Sigmoid colon (tissue), 7 donors: Measurements from ENCODE around the gene LARP1. TPM values are rescaled to one million over a fixed set of nuclear protein-coding genes. Genes with fewer than 3 reads are reported as not detected.
"Not testable (repeated sequence)": the region's sequence is repeated elsewhere in the genome, so short reads cannot be mapped to it uniquely, and the experiment has no call there.

ENCODE experiments used
- DNase-seq: peaks from one replicate; pipeline ENCODE4 v3.0.0-alpha.2; 2019
- H3K27ac ChIP-seq, 4 donors: fragments of 200-600 bp; sonication (generic); one replicate each; pipeline ENCODE4 v1.5.1; 2016 to 2019; ENCODE audit warnings: mild to moderate bottlenecking in 1 of 4
- H3K27me3 ChIP-seq, 3 donors: fragments of 200-600 bp; sonication (generic); one replicate each; pipeline ENCODE4 v1.5.1; 2019; ENCODE audit warnings: mild to moderate bottlenecking in 1 of 3
- H3K36me3 ChIP-seq, 4 donors: fragments of 200-600 bp; sonication (generic); one replicate each; pipeline ENCODE4 v1.5.1; 2016 to 2019
- H3K4me1 ChIP-seq, 4 donors: fragments of 200-600 bp; sonication (generic); one replicate each; pipeline ENCODE4 v1.5.1; 2017 to 2019
- H3K4me3 ChIP-seq, 4 donors: fragments of 200-600 bp; sonication (generic); one replicate each; pipeline ENCODE4 v1.5.1; 2017 to 2019; ENCODE audit warnings: mild to moderate bottlenecking in 2 of 4, moderate library complexity in 1 of 4
- H3K9me3 ChIP-seq, 4 donors: fragments of 200-600 bp in 3 of 4; sonication (generic) in 3 of 4; one replicate each; pipeline versions ENCODE4 v1.5.1 to v1.6.1; 2013 to 2019
- EP300 ChIP-seq, 4 donors: sonication (generic); formaldehyde crosslinking; IDR thresholded peaks; one replicate each; pipeline ENCODE4 v1.6.1; 2017; ENCODE audit warnings: antibody characterized with exemption in 4 of 4
- POLR2A ChIP-seq, 2 donors: fragments of 450-650 bp; IDR thresholded peaks; one replicate each; pipeline ENCODE4 v1.6.1; 2016; ENCODE audit warnings: antibody characterized with exemption in 2 of 2, mild to moderate bottlenecking in 2 of 2, moderate library complexity in 2 of 2
- POLR2AphosphoS5 ChIP-seq, 4 donors: sonication (generic); formaldehyde crosslinking; IDR thresholded peaks; one replicate each; pipeline ENCODE4 v1.6.1; 2017; ENCODE audit warnings: antibody characterized with exemption in 4 of 4
- WGBS, 2 donors: extraction: QIAGEN DNeasy Blood & Tissue Kit; methylation state at CpG; one replicate each; pipeline ENCODE4 v1.1.7; 2013; 5-methylcytosine and 5-hydroxymethylcytosine counted together
- intact Hi-C: fragments of 100-400 bp; cut with DNase I; formaldehyde crosslinking; loops from one replicate; pipeline ENCODE4 v1.15.1; 2023
- polyA plus RNA-seq, 3 donors: library from polyadenylated mRNA; stranded (reverse); fragments of 200-250 nt; gene quantifications; one replicate each; pipeline ENCODE4 v1.2.3, GENCODE V29; 2013
- total RNA-seq, 4 donors: library from RNA; depleted of rRNA; stranded (reverse); fragments of >200 nt; gene quantifications; one replicate each; pipeline ENCODE4 v1.1.0, GENCODE V29; 2016
- TF ChIP-seq, protein P1 (sequence below), 4 experiments: fragments of 450-650 bp in 3 of 4; fragments of 200-600 bp in 1 of 4; IDR thresholded peaks; one replicate each; pipeline ENCODE4 v1.5.1; 2016 to 2019; ENCODE audit warnings: antibody characterized with exemption in 4 of 4, mild to moderate bottlenecking in 3 of 4, moderate library complexity in 2 of 4
- donor health status: healthy with polysubstance abuse.
- donor health status: Bipolar disorder and iron deficiency.
- donor health status: healthy.

Gene LARP1
- total and polyA plus RNA-seq, 7 donors, result 10.2 to 97.8 (median 49.0) TPM

GRCh38 chr5:154819546-154819945, 64.4 kb downstream of the LARP1 start:
- H3K9me3 ChIP-seq, result no peaks in the 10 kb centered on the region
- peaks cover 0 to 10% (median 7%) of the 10 kb centered on the region in 4 donors for H3K4me1 ChIP-seq
- no peaks in the 10 kb centered on the region for H3K27me3 ChIP-seq
- peak overlapping the region in 2 of 4 donors; percentile 44 to 48 for H3K27ac ChIP-seq
- H3K36me3 ChIP-seq, result peaks cover 22 to 96% (median 59%) of the 10 kb centered on the region in 4 donors
- TF ChIP-seq EP300 (IDR thresholded peaks at IDR 0.05) (no peak), POLR2AphosphoS5 (IDR thresholded peaks at IDR 0.05) (no peak), POLR2A (IDR thresholded peaks at IDR 0.05) (no peak)
- TF ChIP-seq, protein P1, sequence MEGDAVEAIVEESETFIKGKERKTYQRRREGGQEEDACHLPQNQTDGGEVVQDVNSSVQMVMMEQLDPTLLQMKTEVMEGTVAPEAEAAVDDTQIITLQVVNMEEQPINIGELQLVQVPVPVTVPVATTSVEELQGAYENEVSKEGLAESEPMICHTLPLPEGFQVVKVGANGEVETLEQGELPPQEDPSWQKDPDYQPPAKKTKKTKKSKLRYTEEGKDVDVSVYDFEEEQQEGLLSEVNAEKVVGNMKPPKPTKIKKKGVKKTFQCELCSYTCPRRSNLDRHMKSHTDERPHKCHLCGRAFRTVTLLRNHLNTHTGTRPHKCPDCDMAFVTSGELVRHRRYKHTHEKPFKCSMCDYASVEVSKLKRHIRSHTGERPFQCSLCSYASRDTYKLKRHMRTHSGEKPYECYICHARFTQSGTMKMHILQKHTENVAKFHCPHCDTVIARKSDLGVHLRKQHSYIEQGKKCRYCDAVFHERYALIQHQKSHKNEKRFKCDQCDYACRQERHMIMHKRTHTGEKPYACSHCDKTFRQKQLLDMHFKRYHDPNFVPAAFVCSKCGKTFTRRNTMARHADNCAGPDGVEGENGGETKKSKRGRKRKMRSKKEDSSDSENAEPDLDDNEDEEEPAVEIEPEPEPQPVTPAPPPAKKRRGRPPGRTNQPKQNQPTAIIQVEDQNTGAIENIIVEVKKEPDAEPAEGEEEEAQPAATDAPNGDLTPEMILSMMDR (IDR thresholded peaks at IDR 0.05), result no peak
- no peak overlapping the region for H3K4me3 ChIP-seq
- intact Hi-C loops, result no loop called here
- WGBS, 2 donors, result 85% methylated on average over 7 of the region's 7 CpGs
- no peak for DNase-seq

DNA sequence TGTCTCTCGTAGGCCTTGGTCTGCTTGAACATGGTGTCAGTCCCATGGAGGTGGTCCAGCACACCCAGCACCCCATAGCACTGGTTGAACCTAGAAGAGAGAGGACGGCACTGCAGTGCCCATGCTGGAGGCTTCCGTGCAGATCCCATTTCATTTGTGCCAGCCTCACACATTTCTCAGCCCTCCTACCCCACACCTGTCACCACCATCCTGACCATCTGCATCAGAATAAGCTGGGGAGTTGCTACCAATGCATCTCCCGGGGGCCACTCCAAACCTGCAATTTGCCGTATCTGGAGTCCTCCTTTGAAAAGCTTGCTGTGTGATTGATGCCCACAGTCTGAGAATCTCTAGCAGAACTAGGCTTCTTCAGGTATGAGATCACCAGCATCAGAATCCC, 65.2 kb downstream of the LARP1 start:
- 95 to 98% methylated on average over 5 of the region's 5 CpGs for WGBS, 2 donors
- TF ChIP-seq POLR2AphosphoS5 (IDR thresholded peaks at IDR 0.05) (no peak), POLR2A (IDR thresholded peaks at IDR 0.05) (no peak), EP300 (IDR thresholded peaks at IDR 0.05) (no peak)
- TF ChIP-seq, protein P1 (IDR thresholded peaks at IDR 0.05), result no peak
- peaks cover 17 to 96% (median 52%) of the 10 kb centered on the region in 4 donors for H3K36me3 ChIP-seq
- peak; percentile 33 for DNase-seq
- no peak overlapping the region for H3K4me3 ChIP-seq
- no peak overlapping the region for H3K27ac ChIP-seq
- intact Hi-C loops, result no loop called here
- H3K27me3 ChIP-seq, result no peaks in the 10 kb centered on the region
- H3K9me3 ChIP-seq, result no peaks in the 10 kb centered on the region
- peaks cover 0 to 10% (median 7%) of the 10 kb centered on the region in 4 donors for H3K4me1 ChIP-seq

DNA sequence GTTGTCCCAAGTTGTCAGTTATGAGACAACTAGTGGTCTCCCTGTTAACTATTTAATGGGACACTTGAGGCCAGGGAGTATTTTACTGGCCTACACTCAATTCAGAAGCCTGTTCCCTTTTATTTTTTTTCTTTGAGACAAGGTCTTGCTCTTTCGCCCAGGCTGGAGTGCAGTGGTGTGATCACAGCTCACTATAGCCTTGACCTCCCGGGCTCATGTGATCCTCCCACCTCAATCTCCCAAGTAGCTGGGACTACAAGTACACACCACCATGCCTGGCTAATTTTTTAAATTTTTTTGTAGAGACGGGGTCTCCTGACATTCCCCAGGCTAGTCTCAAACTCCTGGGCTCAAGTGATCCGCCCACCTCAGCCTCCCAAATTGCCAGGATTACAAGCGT, 67.7 kb downstream of the LARP1 start:
- 93 to 96% methylated on average over 5 of the region's 5 CpGs for WGBS, 2 donors
- DNase-seq, H3K4me1 ChIP-seq, intact Hi-C loops, H3K27me3 ChIP-seq, H3K4me3 ChIP-seq, H3K9me3 ChIP-seq: not testable (repeated sequence)
- Histone ChIP-seq H3K36me3 (peaks cover 17 to 100% (median 45%) of the 10 kb centered on the region in 4 donors), H3K27ac (peak overlapping the region in 1 of 4 donors; percentile 6)

GRCh38 chr5:154823605-154824004, 68.4 kb downstream of the LARP1 start:
- Histone ChIP-seq H3K4me3 (no peak overlapping the region), H3K27ac (no peak overlapping the region), H3K9me3 (no peaks in the 10 kb centered on the region), H3K4me1 (peaks cover 0 to 4% (median 1%) of the 10 kb centered on the region in 4 donors), H3K27me3 (no peaks in the 10 kb centered on the region), H3K36me3 (peaks cover 22 to 100% (median 45%) of the 10 kb centered on the region in 4 donors)
- intact Hi-C loops, result no loop called here
- DNase-seq, result no peak
- TF ChIP-seq POLR2AphosphoS5 (IDR thresholded peaks at IDR 0.05) (no peak), EP300 (IDR thresholded peaks at IDR 0.05) (no peak), POLR2A (IDR thresholded peaks at IDR 0.05) (no peak)
- TF ChIP-seq, protein P1 (IDR thresholded peaks at IDR 0.05), result no peak
- WGBS, 2 donors, result 90 to 92% methylated on average over 4 of the region's 4 CpGs

DNA sequence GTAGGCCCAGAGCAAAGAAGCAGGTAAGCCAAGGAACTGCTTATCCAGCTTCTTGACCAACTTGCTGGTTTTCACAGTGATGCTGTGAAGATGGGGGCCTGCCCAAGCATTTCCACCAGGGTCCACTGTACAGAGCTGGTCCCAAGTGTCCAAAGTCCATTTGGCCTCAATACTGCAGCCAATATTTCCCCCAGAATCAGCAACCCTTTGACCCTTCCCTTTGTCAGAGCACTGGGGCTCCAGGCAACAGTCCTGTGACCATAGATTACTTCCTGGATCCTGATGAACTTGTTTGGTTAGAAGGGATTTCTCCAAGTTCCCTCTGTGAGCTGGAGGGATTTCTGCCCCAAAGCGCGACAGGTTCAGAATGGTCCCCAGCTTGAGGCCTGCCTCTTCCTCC, 68.9 kb downstream of the LARP1 start:
- no peaks in the 10 kb centered on the region for H3K4me1 ChIP-seq
- TF ChIP-seq POLR2A (IDR thresholded peaks at IDR 0.05) (no peak), POLR2AphosphoS5 (IDR thresholded peaks at IDR 0.05) (no peak), EP300 (IDR thresholded peaks at IDR 0.05) (no peak)
- TF ChIP-seq, protein P1 (IDR thresholded peaks at IDR 0.05), result no peak
- H3K4me3 ChIP-seq, result no peak overlapping the region
- WGBS, 2 donors, result 95 to 100% methylated on average over 2 of the region's 2 CpGs
- no peaks in the 10 kb centered on the region for H3K9me3 ChIP-seq
- no peak for DNase-seq
- H3K27me3 ChIP-seq, result no peaks in the 10 kb centered on the region
- no peak overlapping the region for H3K27ac ChIP-seq
- H3K36me3 ChIP-seq, result peaks cover 22 to 100% (median 44%) of the 10 kb centered on the region in 4 donors
- intact Hi-C loops, result no loop called here
